Stomach (tissue), 4 donors: ENCODE measurements around the gene HDDC2.

Experiments
- CTCF ChIP-seq, 7 experiments: fragments of 450-650 bp in 4 of 7; fragments of 200-600 bp in 3 of 7; sonication (generic) in 3 of 7; IDR thresholded peaks; one replicate each; pipeline ENCODE4 v1.5.1; 2016 to 2019; ENCODE audit warnings: antibody characterized with exemption in 7 of 7, control low read depth in 2 of 7, mild to moderate bottlenecking in 1 of 7
- EP300 ChIP-seq: sonication (generic); formaldehyde crosslinking; IDR thresholded peaks from one replicate; pipeline ENCODE4 v1.6.1; 2017; ENCODE audit warnings: antibody characterized with exemption
- POLR2A ChIP-seq, 4 donors: fragments of 450-650 bp; IDR thresholded peaks; one replicate each; pipeline ENCODE4 v1.6.1; 2016; ENCODE audit warnings: antibody characterized with exemption in 4 of 4, control low read depth in 2 of 4, mild to moderate bottlenecking in 1 of 4, moderate library complexity in 1 of 4
- POLR2AphosphoS5 ChIP-seq, 3 donors: sonication (generic); formaldehyde crosslinking; IDR thresholded peaks; one replicate each; pipeline ENCODE4 v1.6.1; 2016; ENCODE audit warnings: antibody characterized with exemption in 3 of 3

DNA sequence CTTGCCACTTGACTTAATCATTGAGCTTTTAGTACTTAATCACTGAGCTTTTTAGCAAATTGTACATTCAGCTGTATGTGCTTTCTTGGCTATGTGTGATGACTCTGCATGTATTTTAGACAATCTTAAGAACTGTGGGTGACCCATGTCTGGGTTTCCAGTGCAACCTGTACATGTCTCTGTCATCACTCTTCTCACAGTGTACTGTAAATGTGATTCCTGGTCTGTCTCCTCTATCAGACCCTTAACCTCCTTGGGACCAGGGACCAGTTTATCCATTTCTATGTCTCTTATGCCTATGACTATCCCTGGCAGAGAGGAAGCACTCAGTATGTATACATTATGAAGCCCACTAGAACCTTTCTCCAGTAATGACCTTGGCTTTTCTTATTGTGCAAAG is 36.6 kb upstream of the HDDC2 start:
- no peak for TF ChIP-seq CTCF (IDR thresholded peaks at IDR 0.05)
- TF ChIP-seq EP300: no peak
- no peak for TF ChIP-seq POLR2AphosphoS5 (IDR thresholded peaks at IDR 0.05)
- no peak for TF ChIP-seq POLR2A (IDR thresholded peaks at IDR 0.05)
